Measurements from ENCODE around the gene SUGP2. TPM values are rescaled to one million over a fixed set of nuclear protein-coding genes. Genes with fewer than 3 reads are reported as not detected.

The SUGP2 gene
- total and polyA plus RNA-seq, 9 of the 15 experiments (the other 6 are each of a cell fraction or from before 2014, with no cell fraction given), result 13.1 to 101 (median 63.1) TPM

- TF ChIP-seq HSF4 (CRISPR knock-in tag; IDR thresholded peaks at IDR 0.05; ENCODE audit: borderline replicate concordance) (no peak), PBX2 (CRISPR knock-in tag; IDR thresholded peaks at IDR 0.05; ENCODE audit: low read depth) (no peak), PBX2 (tag; conservative IDR thresholded peaks at IDR 0.05; ENCODE audit: low read depth) (no peak), ETV1 (tag; conservative IDR thresholded peaks at IDR 0.05; ENCODE audit: low read depth) (peak; percentile 60), ZNF311 (CRISPR knock-in tag; IDR thresholded peaks at IDR 0.05) (no peak), MITF (IDR thresholded peaks at IDR 0.05) (no peak; the same call in 1 of the 2 replicates), ZFP91 (CRISPR knock-in tag; IDR thresholded peaks at IDR 0.05) (no peak), KLF16 (IDR thresholded peaks at IDR 0.05) (peak; percentile 70), MAZ (CRISPR knock-in tag; conservative IDR thresholded peaks at IDR 0.05 in 1 of 2, IDR thresholded peaks at IDR 0.05 in 1 of 2) (peak; percentile 52 to 61), HLTF (IDR thresholded peaks at IDR 0.05) (0 out of 2 replicates have a peak, but pooled peaks have one; percentile 12), MYC (IDR thresholded peaks at IDR 0.05; ENCODE audit: low read depth, low read length) (peak; percentile 94), MYC (CRISPR knock-in tag; IDR thresholded peaks at IDR 0.05; ENCODE audit: borderline replicate concordance, low read depth) (peak; percentile 90; the same call in 1 of the 2 replicates), ZNF408 (CRISPR knock-in tag; IDR thresholded peaks at IDR 0.05; ENCODE audit: low read depth) (no peak), ZBTB9 (CRISPR knock-in tag; IDR thresholded peaks at IDR 0.05) (no peak), RBFOX2 (IDR thresholded peaks at IDR 0.05; ENCODE audit: low read depth, low read length) (peak; percentile 83), HCFC1 (IDR thresholded peaks at IDR 0.05; ENCODE audit: low read depth, low read length) (peak; percentile 53), CREB5 (CRISPR knock-in tag; IDR thresholded peaks at IDR 0.05) (no peak), ZNF76 (CRISPR knock-in tag; IDR thresholded peaks at IDR 0.05; ENCODE audit: borderline replicate concordance) (no peak), FOXP1 (CRISPR knock-in tag; IDR thresholded peaks at IDR 0.05) (no peak)
Measured at GRCh38 chr19:19033426-19034203, at the start of gene SUGP2, which contains the start of gene ARMC6 (continued).

Data from K562 (cell line).